ENCODE data around the gene LGR5. TPM values are rescaled to one million over a fixed set of nuclear protein-coding genes. Genes with fewer than 3 reads are reported as not detected.

The LGR5 gene
- total and polyA plus RNA-seq, 2 of the 8 experiments (the other 6 are each of a cell fraction or from before 2014, with no cell fraction given): 0.08 to 0.19 TPM

GRCh38 chr12:71562676-71563595 is 123.3 kb downstream of the LGR5 start (continued):
- TF ChIP-seq TCF12 (IDR thresholded peaks at IDR 0.05; ENCODE audit: low read depth, low read length): no peak
